MCF 10A (cell line): ENCODE measurements around the gene PTCRA. TPM values are rescaled to one million over a fixed set of nuclear protein-coding genes. Genes with fewer than 3 reads are reported as not detected.
"Not testable (repeated sequence)": the region's sequence is repeated elsewhere in the genome, so short reads cannot be mapped to it uniquely, and the experiment has no call there.

ENCODE experiments used
- BruUV-seq: library from RNA; stranded (reverse); fragments of 400-500 nt; replicated peaks from 2 replicates; lab custom pipeline; 2021; lab: Mats Ljungman, UMichigan
- CTCF ChIA-PET: fragments of 300-600 bp; sonication (Branson Sonifier 250); formaldehyde crosslinking; extraction: SDS; loops from one replicate; lab custom pipeline; 2021; ENCODE audit warnings: antibody characterized with exemption, inconsistent platforms; lab: Yijun Ruan, JAX
- POLR2A ChIA-PET: fragments of 300-600, 350-650 bp; sonication (Branson Sonifier 250); formaldehyde crosslinking; extraction: SDS; loops from one replicate; lab custom pipeline; 2020; ENCODE audit warnings: antibody characterized with exemption, inconsistent platforms; lab: Yijun Ruan, JAX
- DNase-seq: peaks from one replicate; pipeline ENCODE4 v3.0.0-alpha.2; 2018; ENCODE audit not compliant: unreplicated experiment
- H3K27ac Mint-ChIP-seq: one replicate; pipeline ENCODE4 v1.8.0; 2022; ENCODE audit warnings: mild to moderate bottlenecking, low read depth, mixed read lengths; ENCODE audit not compliant: unreplicated experiment
- H3K27me3 Mint-ChIP-seq: one replicate; pipeline ENCODE4 v1.8.0; 2022; ENCODE audit warnings: mixed read lengths; ENCODE audit not compliant: insufficient read depth, unreplicated experiment
- H3K36me3 Mint-ChIP-seq: one replicate; pipeline ENCODE4 v1.8.0; 2022; ENCODE audit warnings: mild to moderate bottlenecking, moderate library complexity, mixed read lengths; ENCODE audit not compliant: insufficient read depth, unreplicated experiment
- H3K4me1 Mint-ChIP-seq: one replicate; pipeline ENCODE4 v1.8.0; 2022; ENCODE audit warnings: mixed read lengths; ENCODE audit not compliant: insufficient read depth, unreplicated experiment
- H3K4me3 Mint-ChIP-seq: one replicate; pipeline ENCODE4 v1.8.0; 2022; ENCODE audit warnings: mild to moderate bottlenecking, moderate library complexity, mixed read lengths; ENCODE audit not compliant: unreplicated experiment
- H3K9me3 Mint-ChIP-seq: one replicate; pipeline ENCODE4 v1.8.0; 2022; ENCODE audit warnings: mixed read lengths; ENCODE audit not compliant: unreplicated experiment
- CTCF ChIP-seq: fragments of 200-600 bp; IDR thresholded peaks from one replicate; pipeline ENCODE4 v1.8.0; 2022; ENCODE audit warnings: antibody characterized with exemption, mild to moderate bottlenecking; ENCODE audit not compliant: unreplicated experiment
- intact Hi-C: fragments of 100-400 bp; cut with micrococcal nuclease; formaldehyde crosslinking; loops from 2 replicates; pipeline ENCODE4 v1.14.1; 2022
- total RNA-seq: library from RNA; stranded (reverse); gene quantifications from 2 replicates; pipeline ENCODE4 v1.2.3, GENCODE V29; 2022

The PTCRA gene
- total RNA-seq, 1 experiment from 2014 or later = not detected

GRCh38 chr6:42940493-42941045 is 24.7 kb downstream of the PTCRA start:
- H3K27me3 Mint-ChIP-seq = no peaks in the 10 kb centered on the region
- H3K4me3 Mint-ChIP-seq = no peak overlapping the region
- H3K9me3 Mint-ChIP-seq = no peaks in the 10 kb centered on the region
- no TSS peak for BruUV-seq
- CTCF ChIA-PET = interaction anchor here (0.6 kb wide), 1 partner anchor 496 kb away, joined by 4 read pairs; no protein-coding TSS in a partner anchor
- no peak overlapping the region for H3K27ac Mint-ChIP-seq
- DNase-seq = no peak
- TF ChIP-seq CTCF = no peak
- POLR2A ChIA-PET = interaction anchor here (2.3 kb wide), 1 partner anchor 11 kb away, joined by 16 read pairs; the partner anchor contains the start of gene CNPY3
- H3K4me1 Mint-ChIP-seq = peaks cover 5% of the 10 kb centered on the region
- intact Hi-C loops = no loop called here
- peaks cover 38% of the 10 kb centered on the region for H3K36me3 Mint-ChIP-seq

- H3K9me3 Mint-ChIP-seq, H3K27ac Mint-ChIP-seq, H3K4me3 Mint-ChIP-seq, H3K27me3 Mint-ChIP-seq, H3K4me1 Mint-ChIP-seq, intact Hi-C loops, CTCF ChIA-PET, BruUV-seq, DNase-seq: not testable (repeated sequence)
- POLR2A ChIA-PET = interaction anchor here (2.3 kb wide), 1 partner anchor 11 kb away, joined by 16 read pairs; the partner anchor contains the start of gene CNPY3
- H3K36me3 Mint-ChIP-seq = peaks cover 30% of the 10 kb centered on the region
Observed at GRCh38 chr6:42941356-42941755, 25.5 kb downstream of the PTCRA start.

GRCh38 chr6:42942444-42942843 is 26.6 kb downstream of the PTCRA start:
- peaks cover 21% of the 10 kb centered on the region for H3K36me3 Mint-ChIP-seq
- ChIA-PET POLR2A (no interaction called here), CTCF (no interaction called here)
- intact Hi-C loops = no loop called here
- no peak for TF ChIP-seq CTCF
- peaks cover 5% of the 10 kb centered on the region for H3K4me1 Mint-ChIP-seq
- no peak overlapping the region for H3K4me3 Mint-ChIP-seq
- BruUV-seq = no TSS peak
- no peak overlapping the region for H3K27ac Mint-ChIP-seq
- no peak for DNase-seq
- no peaks in the 10 kb centered on the region for H3K27me3 Mint-ChIP-seq
- H3K9me3 Mint-ChIP-seq = no peaks in the 10 kb centered on the region

GRCh38 chr6:42947950-42948349 is 32.1 kb downstream of the PTCRA start:
- Mint-ChIP-seq H3K9me3 (no peaks in the 10 kb centered on the region), H3K4me3 (no peak overlapping the region), H3K27ac (no peak overlapping the region), H3K4me1 (no peaks in the 10 kb centered on the region), H3K36me3 (peaks cover 8% of the 10 kb centered on the region), H3K27me3 (no peaks in the 10 kb centered on the region)
- intact Hi-C loops = no loop called here
- TF ChIP-seq CTCF = no peak
- DNase-seq = no peak
- ChIA-PET POLR2A (interaction anchor here (1.2 kb wide), 1 partner anchor 19 kb away, joined by 4 read pairs; the partner anchor contains the start of gene CNPY3), CTCF (no interaction called here)
- no TSS peak for BruUV-seq
